Transverse colon (tissue), 4 donors: ENCODE results near the gene TRABD.
"Not testable (repeated sequence)": the region's sequence is repeated elsewhere in the genome, so short reads cannot be mapped to it uniquely, and the experiment has no call there.

Source experiments
- EP300 ChIP-seq: sonication (generic); formaldehyde crosslinking; IDR thresholded peaks from one replicate; pipeline ENCODE4 v1.6.1; 2017; ENCODE audit warnings: antibody characterized with exemption, low read depth
- POLR2A ChIP-seq: fragments of 450-650 bp; IDR thresholded peaks from one replicate; pipeline ENCODE4 v1.6.1; 2016; ENCODE audit warnings: antibody characterized with exemption, mild to moderate bottlenecking, moderate library complexity
- POLR2AphosphoS5 ChIP-seq, 3 donors: sonication (generic); formaldehyde crosslinking; IDR thresholded peaks; one replicate each; pipeline ENCODE4 v1.6.1; 2016; ENCODE audit warnings: antibody characterized with exemption in 3 of 3
- TF ChIP-seq, protein P1 (sequence below), 5 experiments: fragments of 200-600 bp in 3 of 5; fragments of 450-650 bp in 2 of 5; sonication (generic) in 3 of 5; IDR thresholded peaks; 1 replicate in 2 of 5; 2 replicates in 3 of 5; pipeline ENCODE4 v1.5.1; 2016 to 2017; ENCODE audit warnings: antibody characterized with exemption in 5 of 5, inconsistent platforms in 3 of 5, mild to moderate bottlenecking in 2 of 5, moderate library complexity in 1 of 5

DNA sequence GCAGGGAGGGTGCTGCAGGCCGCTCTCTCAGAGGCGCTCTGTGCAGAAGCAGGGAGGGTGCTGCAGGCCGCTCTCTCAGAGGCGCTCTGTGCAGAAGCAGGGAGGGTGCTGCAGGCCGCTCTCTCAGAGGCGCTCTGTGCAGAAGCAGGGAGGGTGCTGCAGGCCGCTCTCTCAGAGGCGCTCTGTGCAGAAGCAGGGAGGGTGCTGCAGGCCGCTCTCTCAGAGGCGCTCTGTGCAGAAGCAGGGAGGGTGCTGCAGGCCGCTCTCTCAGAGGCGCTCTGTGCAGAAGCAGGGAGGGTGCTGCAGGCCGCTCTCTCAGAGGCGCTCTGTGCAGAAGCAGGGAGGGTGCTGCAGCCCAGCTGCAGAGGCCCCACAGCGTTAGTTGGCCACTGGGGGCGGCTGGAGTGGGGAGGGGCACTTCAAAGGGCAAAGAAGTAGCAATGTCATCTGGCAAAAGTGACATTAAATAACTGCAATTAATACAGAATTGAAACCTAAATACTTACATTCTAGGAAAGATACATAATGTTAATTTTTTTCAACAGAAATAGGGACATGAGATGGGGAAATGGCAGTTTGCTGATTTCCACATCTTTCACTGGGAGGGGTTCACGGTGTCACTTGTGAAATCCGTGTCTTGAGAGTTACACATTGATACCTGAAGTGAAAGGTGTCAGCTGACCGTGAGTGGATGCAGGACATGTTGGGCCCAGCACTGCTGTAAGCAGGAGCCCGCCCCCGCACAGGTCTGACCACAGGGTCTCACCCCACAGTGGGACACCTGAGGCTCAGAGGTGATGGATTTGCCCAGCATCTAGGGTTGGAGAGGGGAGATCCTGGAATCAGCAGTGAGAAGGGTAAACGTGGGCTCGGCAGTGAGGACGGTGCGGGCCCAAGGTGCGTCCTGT lies 38.2 kb upstream of the TRABD start:
- TF ChIP-seq, protein P1, sequence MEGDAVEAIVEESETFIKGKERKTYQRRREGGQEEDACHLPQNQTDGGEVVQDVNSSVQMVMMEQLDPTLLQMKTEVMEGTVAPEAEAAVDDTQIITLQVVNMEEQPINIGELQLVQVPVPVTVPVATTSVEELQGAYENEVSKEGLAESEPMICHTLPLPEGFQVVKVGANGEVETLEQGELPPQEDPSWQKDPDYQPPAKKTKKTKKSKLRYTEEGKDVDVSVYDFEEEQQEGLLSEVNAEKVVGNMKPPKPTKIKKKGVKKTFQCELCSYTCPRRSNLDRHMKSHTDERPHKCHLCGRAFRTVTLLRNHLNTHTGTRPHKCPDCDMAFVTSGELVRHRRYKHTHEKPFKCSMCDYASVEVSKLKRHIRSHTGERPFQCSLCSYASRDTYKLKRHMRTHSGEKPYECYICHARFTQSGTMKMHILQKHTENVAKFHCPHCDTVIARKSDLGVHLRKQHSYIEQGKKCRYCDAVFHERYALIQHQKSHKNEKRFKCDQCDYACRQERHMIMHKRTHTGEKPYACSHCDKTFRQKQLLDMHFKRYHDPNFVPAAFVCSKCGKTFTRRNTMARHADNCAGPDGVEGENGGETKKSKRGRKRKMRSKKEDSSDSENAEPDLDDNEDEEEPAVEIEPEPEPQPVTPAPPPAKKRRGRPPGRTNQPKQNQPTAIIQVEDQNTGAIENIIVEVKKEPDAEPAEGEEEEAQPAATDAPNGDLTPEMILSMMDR (IDR thresholded peaks at IDR 0.05) = not testable (repeated sequence)
- not testable (repeated sequence) for TF ChIP-seq EP300; POLR2AphosphoS5 (IDR thresholded peaks at IDR 0.05); POLR2A
